Stimulated activated CD4-positive, alpha-beta T cell treated with anti-CD3 and anti-CD28 coated beads, TNF-alpha, amount 100 ng/mL, for 1 hour (primary cell): ENCODE data around the gene ATP5F1D.

ENCODE experiments used
- DNase-seq, 3 donors: peaks; one replicate each; pipeline ENCODE4 v3.0.0-alpha.2; 2020; ENCODE audit warnings: low read depth in 3 of 3, low spot score in 1 of 3

Gene ATP5F1D

GRCh38 chr19:1268226-1269064 lies 26.9 kb downstream of the ATP5F1D start:
- DNase-seq: no peak

GRCh38 chr19:1269065-1269477 lies 27.5 kb downstream of the ATP5F1D start, which contains the start of gene CIRBP:
Gene CIRBP, plus strand, starts transcription at chr19:1269332. Its CDS starts 1,602 bp downstream, at chr19:1270934.
- peak; percentile 98 to 99 (median 99) for DNase-seq

- peak; percentile 72 to 78 (median 77) for DNase-seq
Measured at GRCh38 chr19:1269478-1270212, 28.1 kb downstream of the ATP5F1D start.

- no peak for DNase-seq
Measured at GRCh38 chr19:1270213-1270853, 28.8 kb downstream of the ATP5F1D start.

- no peak for DNase-seq
Measured at GRCh38 chr19:1270854-1271527, 29.4 kb downstream of the ATP5F1D start.

GRCh38 chr19:1271528-1272422 lies 30.2 kb downstream of the ATP5F1D start:
- no peak for DNase-seq

GRCh38 chr19:1272423-1273262 lies 31.1 kb downstream of the ATP5F1D start:
- no peak for DNase-seq

- no peak for DNase-seq
Measured at GRCh38 chr19:1273263-1274041, 31.9 kb downstream of the ATP5F1D start.

- DNase-seq: no peak
Measured at GRCh38 chr19:1274081-1274851, 32.7 kb downstream of the ATP5F1D start.

GRCh38 chr19:1274852-1275259 lies 33.3 kb downstream of the ATP5F1D start:
- DNase-seq: no peak

- peak; percentile 87 to 93 (median 87) for DNase-seq
Measured at GRCh38 chr19:1275260-1275975, 33.9 kb downstream of the ATP5F1D start, which contains the start of gene FAM174C. Gene FAM174C, plus strand, starts transcription at chr19:1275530. Its CDS starts 20 bp downstream, at chr19:1275550.

GRCh38 chr19:1275976-1276627 lies 34.6 kb downstream of the ATP5F1D start:
- DNase-seq: no peak

GRCh38 chr19:1276628-1277022 lies 35.1 kb downstream of the ATP5F1D start:
- no peak for DNase-seq

GRCh38 chr19:1277061-1277460 lies 35.5 kb downstream of the ATP5F1D start:
- no peak for DNase-seq

GRCh38 chr19:1278074-1278473 lies 36.5 kb downstream of the ATP5F1D start:
- no peak for DNase-seq
